Lower leg skin (tissue), 3 donors: ENCODE data around the gene IPMK.

ENCODE experiments used
- POLR2A ChIP-seq, 2 donors: fragments of 450-650 bp; IDR thresholded peaks; one replicate each; pipeline ENCODE4 v1.6.1; 2016 to 2017; ENCODE audit warnings: antibody characterized with exemption in 2 of 2, mild to moderate bottlenecking in 1 of 2, moderate library complexity in 1 of 2
- TF ChIP-seq, protein P1 (sequence below), 3 donors: fragments of 450-650 bp; IDR thresholded peaks; one replicate each; pipeline ENCODE4 v1.5.1; 2016; ENCODE audit warnings: antibody characterized with exemption in 3 of 3, mild to moderate bottlenecking in 3 of 3, moderate library complexity in 2 of 3

DNA sequence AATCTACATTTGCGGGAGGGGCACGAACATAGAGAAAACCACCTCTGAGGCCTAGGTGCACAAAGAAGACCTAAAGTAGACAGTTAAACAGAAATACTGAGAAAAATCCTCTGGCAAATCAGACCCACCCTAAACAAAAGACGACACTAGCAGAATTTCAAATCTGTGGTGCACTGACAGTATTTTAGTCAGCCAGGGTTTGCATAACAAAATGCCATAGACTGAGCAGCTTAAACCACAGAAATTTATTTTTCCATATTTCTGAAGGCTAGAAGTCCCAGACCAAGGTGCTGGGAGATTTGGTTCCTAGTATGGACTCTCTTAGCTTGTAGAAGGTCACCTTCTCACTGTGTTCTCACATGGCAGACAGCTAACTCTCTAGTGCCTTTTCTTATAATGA is 26.3 kb downstream of the IPMK start:
- TF ChIP-seq, protein P1, sequence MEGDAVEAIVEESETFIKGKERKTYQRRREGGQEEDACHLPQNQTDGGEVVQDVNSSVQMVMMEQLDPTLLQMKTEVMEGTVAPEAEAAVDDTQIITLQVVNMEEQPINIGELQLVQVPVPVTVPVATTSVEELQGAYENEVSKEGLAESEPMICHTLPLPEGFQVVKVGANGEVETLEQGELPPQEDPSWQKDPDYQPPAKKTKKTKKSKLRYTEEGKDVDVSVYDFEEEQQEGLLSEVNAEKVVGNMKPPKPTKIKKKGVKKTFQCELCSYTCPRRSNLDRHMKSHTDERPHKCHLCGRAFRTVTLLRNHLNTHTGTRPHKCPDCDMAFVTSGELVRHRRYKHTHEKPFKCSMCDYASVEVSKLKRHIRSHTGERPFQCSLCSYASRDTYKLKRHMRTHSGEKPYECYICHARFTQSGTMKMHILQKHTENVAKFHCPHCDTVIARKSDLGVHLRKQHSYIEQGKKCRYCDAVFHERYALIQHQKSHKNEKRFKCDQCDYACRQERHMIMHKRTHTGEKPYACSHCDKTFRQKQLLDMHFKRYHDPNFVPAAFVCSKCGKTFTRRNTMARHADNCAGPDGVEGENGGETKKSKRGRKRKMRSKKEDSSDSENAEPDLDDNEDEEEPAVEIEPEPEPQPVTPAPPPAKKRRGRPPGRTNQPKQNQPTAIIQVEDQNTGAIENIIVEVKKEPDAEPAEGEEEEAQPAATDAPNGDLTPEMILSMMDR (IDR thresholded peaks at IDR 0.05): no peak
- TF ChIP-seq POLR2A (IDR thresholded peaks at IDR 0.05): no peak
